ENCODE results near the gene ADAT3.

DNA sequence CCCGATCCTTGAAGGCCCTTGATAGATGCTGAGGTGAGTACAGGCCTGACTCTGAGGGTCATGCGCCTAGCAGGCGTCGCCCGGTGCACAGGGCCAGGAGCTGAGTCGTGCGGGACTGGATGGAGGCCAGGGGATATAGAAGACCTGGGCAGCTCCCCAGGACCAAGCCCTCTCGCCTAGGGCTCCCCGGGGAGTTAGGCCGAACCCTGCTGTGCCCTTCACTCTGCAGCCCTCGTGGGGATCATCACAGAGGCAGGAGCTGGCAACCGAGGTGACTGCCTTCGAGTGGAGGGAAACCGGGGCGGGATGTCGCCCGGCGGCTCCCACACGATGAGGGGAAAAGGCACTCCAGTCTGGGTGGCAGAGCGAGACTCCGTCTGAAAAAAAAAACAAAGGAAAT is 47.4 kb downstream of the ADAT3 start:
- TF ChIP-seq, protein P1, sequence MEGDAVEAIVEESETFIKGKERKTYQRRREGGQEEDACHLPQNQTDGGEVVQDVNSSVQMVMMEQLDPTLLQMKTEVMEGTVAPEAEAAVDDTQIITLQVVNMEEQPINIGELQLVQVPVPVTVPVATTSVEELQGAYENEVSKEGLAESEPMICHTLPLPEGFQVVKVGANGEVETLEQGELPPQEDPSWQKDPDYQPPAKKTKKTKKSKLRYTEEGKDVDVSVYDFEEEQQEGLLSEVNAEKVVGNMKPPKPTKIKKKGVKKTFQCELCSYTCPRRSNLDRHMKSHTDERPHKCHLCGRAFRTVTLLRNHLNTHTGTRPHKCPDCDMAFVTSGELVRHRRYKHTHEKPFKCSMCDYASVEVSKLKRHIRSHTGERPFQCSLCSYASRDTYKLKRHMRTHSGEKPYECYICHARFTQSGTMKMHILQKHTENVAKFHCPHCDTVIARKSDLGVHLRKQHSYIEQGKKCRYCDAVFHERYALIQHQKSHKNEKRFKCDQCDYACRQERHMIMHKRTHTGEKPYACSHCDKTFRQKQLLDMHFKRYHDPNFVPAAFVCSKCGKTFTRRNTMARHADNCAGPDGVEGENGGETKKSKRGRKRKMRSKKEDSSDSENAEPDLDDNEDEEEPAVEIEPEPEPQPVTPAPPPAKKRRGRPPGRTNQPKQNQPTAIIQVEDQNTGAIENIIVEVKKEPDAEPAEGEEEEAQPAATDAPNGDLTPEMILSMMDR (IDR thresholded peaks at IDR 0.05), result no peak
- no peak for TF ChIP-seq POLR2A (IDR thresholded peaks at IDR 0.05)

All from uterus (tissue), 2 donors.